Stimulated activated CD8-positive, alpha-beta memory T cell treated with anti-CD3 and anti-CD28 coated beads, Interleukin-15, amount 100 ng/mL, for 48 hours (primary cell): ENCODE data around the gene ELAVL1.

Experiments used
- DNase-seq, 2 donors: peaks; one replicate each; pipeline ENCODE4 v3.0.0-alpha.2; 2020; ENCODE audit warnings: low read depth in 2 of 2

Gene ELAVL1

DNA sequence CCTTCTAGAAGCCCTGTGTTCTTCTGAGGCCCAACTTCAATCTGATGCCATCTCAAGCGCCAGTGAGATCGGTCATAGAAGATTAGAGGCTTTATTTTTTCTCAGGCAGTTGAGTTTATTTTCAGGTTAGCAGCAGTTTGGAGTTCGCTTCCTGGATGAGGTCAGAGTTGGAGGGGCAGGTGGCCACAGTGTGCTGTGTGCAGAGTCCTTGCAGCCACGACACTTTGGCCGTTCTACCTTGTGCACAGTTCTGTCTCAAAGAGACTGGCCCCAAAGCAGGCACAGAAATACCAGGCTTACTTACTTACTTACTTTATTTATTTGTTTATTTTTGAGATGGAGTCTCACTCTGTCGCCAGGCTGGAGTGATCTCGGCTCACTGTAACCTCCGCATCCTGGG lies 15.9 kb upstream of the ELAVL1 start:
- DNase-seq = no peak

DNA sequence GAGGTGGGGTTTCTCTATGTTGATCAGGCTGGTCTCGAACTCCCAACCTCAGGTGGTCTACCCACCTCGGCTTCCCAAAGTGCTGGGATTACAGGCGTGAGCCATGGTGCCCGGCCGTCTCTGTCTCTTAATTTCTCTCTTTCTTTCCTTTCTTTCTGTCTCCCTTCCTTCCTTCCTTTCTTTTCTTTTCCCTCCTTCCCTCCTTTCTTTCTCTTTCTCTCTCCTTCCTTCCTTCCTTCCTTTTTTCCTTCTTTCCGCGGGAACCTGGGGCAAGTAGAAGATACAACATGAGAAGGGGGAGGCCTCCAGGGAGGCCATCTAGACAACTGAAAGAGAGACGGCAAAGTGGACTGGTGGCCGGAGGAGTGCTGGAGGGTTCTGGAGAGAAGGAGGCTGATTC lies 15.2 kb upstream of the ELAVL1 start:
- DNase-seq = no peak

DNA sequence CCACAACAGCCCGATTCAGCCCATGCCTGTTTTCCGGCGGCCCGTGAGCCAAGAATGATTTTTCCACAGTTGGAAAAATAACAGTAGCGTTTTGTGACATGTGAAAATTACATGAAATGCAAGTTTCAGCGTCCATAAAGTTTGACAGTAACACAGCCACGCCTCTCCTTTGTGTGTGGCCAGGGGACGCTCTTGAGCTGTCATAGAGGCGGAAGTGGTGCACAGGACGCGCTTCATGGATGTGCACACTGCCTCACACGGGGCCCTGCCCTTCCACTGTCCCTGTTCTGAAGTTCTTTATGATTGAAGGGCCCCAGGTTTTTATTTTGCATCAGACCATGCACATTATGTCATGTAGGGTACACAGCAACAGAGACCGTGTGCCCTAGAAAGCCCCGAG lies 12.4 kb upstream of the ELAVL1 start:
- DNase-seq = no peak

DNA sequence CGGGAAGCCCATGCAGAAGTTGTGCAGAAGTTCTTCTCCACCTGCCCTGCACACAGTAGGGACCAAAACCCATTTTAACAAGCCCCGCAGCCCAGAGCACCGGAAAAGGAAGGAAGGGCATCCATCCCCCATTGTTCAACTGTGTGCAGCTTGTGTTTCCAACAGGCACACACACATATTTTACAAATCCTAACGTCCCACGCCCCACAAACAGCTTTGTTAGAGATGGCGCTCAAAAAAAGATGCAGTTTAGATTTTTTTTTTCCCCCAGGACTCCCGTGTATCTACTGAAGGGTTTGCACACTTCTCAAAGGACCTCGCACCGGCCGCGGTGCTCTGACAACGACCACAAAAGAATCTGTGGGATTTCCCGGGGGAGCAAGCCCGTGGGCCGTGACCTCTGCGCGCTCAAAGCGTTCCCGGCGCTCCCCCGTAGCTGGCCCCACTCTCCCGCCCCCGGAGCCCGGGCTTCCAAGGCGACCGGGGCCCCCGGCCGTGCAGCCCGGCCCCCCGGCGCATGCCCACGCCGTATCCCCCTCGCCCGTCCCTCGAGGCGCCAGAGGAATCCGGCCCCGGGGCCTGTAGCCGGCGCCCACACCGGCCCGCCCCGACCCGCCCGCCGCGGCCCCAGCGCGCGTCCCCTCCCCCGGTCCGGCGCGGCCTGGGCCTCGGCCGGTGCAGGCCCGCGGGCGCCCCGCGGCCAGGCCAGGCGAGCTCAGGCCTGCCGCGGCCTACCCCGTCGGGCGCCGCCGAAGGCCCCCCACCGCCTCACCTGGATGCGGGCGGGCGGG lies 523 bp downstream of the ELAVL1 start:
- DNase-seq = peak in 1 of 2 donors; percentile 6

DNA sequence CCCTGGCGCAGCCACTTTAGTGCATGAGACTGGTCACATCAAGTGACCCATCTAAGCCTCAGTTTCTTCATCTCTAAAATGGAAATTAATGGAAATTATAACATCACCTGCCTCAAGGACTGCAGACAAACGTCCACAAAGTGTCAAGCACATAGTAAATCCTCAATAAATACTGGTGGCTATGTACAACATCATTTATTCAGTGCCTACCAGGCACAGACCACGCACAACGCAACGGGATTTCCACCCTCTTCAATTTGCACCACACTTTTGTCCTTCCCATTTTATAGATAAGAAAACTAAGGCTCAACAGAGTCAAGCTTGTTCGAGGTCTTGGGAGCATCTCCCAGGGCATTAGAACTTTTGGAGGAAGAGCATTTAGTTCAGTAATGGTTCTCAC lies 1.4 kb downstream of the ELAVL1 start:
- no peak for DNase-seq

DNA sequence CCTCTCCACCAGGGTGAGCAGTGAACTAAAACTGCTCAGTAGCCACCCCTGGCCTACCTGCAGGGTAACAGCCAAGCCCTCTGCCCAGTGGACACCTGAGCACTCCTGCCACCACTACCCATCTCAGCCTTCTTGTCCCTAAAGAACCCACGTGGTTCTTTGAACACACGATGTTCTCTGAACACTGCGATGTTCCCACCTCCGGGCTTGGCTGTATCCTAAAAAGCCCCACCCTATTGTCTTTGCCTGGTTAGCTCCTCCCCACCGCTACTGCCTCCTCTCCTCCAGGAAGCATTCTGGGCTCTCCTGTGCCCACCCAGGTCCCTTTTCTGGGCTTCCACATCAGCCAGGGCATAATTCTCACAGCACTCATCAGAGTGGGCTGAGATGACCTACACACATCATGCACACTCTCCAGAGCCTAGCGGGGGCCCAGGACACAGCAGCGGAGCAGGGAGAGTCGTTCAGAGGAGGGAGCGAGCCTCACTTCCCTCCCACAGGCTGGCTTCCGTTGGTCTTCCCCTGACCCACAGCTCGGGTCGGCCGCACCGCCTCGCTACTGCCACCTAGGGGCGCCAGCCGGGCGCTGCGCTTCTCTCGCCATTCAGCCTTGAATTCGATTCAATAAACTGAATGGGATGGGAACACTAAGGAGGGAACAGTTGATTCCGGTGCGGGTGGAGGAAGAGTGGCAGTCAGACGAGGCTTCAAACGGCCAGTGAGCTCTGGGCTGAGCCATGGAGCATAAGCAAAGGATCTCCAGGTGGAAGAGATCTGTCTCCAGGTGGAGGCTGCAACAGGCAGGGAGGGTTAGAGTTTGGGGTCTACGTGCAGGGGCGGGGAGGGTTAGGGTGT lies 3.2 kb downstream of the ELAVL1 start:
- peak; percentile 74 to 76 for DNase-seq

DNA sequence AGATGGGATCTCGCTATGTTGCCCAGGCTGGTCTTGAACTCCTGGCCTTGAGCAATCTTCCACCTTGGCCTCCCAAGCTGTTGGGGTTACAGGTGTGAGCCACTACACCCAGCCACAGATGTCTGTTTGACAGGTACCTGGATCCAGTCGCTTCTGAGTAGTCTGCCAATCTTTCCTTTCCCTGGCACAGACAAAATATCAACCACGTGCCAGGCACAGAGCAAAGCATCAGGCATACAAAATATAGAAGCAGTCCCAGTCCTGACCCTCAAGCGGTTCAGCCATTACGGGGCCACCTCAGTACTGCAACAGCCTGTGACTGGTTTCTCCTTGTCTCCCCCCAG lies 3.8 kb downstream of the ELAVL1 start:
- DNase-seq = no peak

DNA sequence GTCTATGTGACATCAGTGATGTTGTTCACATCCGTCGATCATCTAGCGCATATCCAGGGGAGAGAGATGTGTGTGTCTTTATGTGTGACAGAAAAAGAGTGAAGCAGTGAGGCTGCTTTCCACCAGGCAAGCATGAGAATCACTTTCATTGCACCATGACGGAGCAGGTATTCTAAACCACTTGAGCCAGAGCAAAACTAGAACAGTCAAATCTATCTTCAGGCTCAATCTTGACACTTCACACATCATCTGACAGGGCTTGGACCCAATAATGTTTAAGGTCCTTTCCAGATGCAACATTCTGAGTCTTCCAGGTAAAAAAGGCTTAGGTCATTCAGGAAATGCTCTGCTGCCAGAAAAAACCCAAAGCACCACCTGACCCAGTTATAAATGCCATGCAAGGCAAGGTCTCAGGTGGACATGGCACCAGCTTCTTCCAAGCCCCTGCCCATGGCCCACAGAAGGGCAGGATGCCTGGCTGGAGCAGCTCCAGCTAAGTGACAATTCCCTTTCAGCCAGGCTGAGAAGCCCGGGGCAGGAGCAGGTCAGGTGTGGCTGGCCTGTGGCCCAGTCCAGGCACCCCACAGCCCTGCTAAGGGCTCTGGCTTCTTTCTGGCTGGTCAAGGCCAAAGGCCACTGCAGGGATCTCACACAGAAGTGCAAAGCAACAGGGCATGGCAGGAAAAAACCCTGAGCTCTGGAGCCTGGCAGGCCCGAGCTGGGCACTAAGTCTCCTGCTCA lies 5.0 kb downstream of the ELAVL1 start:
- DNase-seq = no peak

DNA sequence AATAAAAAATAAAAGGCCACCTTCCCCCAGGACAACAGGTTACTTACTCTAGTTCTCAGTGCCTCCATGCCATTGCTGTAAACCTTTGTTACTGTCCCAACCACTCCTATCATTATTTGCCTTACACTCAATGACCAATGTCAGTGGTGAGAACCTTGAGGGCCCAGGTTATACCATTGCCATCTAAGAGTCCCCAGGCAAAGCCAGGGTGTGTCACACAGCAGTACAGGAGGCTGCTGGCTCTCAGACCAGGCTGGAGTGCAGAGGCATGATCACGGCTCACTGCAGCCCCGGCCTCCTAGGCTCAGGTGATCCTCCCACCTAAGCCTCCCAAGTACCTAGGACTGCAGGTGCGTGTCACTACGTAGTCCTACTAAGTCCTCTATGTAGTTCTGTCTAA lies 6.1 kb downstream of the ELAVL1 start:
- DNase-seq = no peak

DNA sequence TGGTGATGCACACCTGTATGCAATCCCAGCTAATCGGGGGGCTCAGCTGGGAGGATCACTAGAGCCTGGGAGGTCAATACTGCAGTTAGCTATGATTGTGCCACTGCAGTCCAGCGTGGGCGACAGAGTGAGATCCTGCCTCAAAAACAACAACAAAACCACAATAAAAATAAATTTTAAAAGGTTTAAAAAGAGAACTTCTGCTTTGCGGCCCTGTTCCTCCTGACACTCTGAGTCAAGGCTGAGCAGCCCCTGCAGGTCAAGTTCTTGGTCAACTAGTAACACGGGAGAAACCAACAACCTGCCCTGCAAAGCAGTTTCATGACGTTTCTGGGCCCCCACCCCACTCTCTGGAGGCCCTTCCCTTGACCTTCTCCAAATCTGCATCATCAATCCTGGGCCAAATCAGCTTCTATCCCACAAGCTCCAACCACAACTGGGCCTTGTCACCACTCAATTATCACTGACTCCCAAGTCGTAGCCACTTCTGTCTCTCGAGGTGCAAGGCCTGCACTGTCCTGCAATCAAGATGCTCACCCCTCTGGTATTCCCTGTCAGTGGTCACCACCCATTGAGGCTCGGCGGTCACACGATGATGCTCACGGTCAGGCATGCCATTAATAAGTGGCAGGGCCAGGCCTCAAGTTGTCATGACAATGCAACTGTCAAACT lies 7.5 kb downstream of the ELAVL1 start:
- DNase-seq = no peak

DNA sequence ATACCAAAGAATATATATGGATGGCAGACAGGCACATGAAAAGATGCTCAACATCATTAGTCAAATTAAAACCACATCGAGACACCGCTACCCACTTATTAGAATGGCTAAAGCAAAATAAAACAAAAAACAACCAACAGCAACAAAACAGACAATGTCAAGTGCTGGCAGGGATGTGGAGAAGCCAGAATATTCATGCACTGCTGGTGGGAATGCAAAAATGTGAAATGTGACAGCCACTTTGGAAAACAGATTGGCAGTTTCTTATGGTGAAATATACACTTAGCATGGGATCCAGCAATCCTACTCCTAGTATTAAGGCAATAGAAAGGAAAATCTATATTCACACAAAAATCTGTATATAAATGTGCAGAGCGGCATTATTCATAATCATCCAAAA lies 8.6 kb downstream of the ELAVL1 start:
- DNase-seq = no peak

DNA sequence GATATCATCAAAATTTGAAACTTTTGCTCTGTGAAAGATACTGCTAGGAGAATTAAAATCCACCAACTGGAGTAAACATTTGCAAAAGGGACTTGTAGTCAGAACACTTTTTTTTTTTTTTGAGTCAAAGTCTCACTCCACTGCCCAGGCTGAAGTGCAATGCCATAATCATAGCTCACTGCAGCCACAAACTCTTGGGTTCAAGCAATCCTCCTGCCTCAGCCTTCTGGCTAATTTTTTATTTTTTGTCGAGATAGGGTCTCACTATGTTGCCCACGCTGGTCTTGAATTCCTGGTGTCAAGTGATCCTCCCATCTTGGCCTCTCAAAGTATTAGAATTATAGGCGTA lies 9.7 kb downstream of the ELAVL1 start:
- DNase-seq = no peak

DNA sequence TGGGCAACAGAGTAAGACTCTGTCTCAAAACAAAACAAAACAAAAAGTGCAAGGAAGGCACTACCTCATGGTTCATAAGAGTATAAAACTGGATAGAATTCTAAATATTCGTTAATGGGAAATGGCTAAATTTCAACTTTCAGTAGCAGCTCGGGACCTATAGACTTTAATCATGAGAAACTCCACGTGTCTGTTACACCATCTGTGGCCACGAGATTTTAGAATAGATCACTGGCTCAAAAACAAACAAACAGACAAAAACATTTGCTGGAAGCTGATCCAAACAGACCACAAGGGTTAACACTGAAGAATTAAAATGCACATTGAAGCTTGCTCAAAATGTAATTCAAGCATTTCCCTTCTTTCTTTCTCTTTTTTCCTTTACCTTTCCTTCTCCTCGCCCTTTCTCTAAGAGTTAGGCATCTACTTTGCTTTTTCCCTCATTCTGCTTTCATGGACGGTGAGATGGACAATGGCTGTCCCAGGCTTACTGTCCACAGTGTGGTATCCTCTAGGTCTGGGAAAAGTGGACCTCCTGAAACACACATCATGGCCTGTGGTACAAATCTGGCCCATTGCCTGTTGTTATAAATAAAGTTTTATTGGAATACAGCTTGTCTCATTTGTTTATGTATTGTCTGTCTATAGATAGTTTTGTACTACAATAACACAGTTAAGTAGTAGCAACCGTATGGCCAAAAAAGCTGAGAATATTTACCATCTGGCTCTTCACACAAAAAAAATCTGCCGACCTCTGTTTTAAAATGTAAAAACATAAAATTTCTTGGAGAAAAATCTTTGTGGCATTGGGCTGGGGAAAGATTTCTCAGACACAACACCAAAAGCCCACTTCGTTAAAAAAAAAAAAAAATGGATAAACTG lies 10.3 kb downstream of the ELAVL1 start:
- DNase-seq = no peak

DNA sequence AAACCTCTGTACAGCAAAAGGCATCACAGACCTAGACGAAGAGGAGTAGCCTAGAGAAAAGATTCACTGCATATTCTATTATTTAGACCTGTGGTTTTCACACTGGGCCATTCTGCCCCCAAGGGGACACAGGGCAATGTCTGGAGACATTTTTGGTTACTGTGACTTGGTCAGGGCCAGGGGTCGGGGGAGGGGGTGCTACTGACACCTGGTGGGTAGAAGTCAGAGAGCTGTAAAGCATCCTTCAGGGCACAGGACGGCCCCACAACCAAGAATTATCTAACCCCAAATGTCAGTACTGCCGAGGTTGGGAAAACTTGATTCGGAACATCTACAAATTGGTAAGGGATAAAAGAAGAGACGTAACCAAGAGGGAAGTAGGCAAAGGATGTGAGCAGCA lies 11.3 kb downstream of the ELAVL1 start:
- DNase-seq = no peak

DNA sequence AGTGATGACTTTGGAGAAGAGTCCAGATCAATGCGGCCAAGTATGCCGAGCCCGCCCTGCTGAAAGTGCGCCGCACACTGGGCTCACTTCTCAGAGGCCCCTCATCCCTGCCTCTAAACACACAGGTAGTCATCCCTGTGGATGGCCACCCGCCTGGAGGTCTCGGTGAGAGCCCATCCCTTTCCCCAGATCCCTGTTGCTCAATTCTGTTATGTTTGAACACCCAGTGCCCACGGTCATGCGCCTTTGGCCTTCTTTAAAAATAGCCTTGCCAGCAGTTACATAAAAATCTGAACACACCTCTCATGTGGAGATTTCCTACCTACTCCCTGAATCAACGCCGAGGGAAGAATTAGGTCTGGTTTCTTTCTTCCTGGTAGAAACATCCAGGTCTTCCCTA lies 11.9 kb downstream of the ELAVL1 start:
- no peak for DNase-seq

DNA sequence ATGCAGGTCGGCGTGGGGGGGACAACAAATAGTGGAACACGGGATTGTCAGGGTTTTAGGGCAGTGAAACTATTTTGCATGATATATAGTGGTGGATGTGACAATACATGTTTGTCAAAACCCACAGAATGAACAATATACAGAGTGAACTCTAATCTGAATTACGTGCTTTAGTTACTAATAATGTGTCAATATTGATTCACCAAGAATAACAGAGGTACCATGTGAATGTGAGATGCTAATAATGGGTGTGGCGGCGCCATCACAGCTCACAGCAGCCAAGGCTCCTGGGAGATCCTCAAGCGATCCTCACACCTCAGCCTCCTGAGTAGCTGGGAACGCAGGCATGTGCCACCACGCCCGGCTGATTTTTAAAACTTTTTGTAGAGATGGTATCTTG lies 12.9 kb downstream of the ELAVL1 start:
- DNase-seq = no peak

DNA sequence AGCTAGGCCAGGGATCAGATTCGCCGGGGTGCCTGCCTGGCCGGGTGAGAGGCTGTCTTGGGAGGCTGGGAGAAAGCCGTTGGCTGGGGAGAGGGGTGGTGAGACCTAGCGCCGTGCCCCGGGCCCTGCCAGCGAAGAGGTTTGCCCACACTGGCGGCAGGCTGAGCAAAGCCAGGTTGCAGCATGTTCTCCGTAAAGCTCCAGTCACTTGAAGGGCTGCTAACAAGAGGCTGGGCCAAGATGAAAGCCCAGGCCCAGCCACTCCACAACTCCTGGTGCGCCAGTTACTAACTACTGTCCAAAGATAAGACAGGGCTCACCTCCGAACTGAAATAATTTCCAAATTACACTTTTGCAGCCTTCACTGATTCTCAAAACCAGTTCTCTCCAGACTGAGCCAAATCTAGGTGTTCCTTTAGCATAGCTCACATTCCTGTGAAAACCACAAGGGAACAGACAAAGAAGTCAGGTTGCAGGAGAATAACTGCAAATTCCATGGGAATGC lies 16.3 kb downstream of the ELAVL1 start:
- no peak for DNase-seq

DNA sequence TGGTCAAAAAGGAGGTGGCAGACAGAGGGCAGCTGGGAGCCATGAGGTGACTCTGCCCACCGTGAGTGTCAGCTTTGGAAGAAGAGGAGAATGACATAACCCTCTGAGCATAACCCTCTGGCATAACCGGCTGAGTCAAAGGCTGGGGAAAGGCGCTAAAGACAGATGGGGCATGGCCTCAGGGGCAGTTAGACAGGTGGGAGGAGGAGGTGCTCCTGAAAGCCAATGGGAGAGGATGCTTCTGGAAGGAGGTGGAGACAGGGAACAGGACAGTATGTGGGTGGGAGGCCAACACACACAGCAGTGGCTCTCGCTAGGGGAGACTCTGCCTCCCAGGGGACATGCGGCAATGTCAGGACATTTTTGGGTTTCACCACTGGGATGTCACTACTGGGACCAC lies 17.1 kb downstream of the ELAVL1 start:
- no peak for DNase-seq

DNA sequence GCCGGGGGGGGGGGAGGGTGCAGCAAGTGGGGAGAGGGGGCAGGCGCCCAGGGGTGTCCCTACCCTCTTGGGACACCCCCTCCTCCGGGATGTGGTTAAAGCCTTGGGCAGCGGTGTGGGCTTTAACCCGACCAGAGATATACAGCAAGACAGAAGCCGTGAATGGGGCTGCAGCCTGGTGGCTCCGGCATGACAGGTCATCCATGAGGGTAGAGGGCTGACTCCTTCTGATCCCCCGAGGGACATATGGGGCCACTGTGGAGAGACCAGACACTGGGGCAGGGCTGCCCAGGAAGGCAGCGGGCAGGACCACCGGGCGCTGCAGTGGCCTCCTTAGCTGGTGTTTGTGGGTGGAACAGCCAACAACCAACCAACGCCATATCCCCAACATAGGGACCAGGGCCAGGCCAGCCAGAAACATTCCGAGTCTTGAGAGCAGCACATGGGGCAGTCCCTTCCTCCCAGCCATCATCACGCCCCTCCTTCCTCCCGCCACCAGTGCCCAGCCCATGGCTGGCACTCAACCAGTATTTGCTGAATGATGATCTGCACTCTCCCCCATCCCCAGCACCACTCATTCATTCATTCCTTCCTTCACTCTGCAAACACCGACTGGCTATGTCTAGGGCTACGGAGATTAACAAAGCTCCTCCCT lies 18.2 kb downstream of the ELAVL1 start:
- DNase-seq = no peak

DNA sequence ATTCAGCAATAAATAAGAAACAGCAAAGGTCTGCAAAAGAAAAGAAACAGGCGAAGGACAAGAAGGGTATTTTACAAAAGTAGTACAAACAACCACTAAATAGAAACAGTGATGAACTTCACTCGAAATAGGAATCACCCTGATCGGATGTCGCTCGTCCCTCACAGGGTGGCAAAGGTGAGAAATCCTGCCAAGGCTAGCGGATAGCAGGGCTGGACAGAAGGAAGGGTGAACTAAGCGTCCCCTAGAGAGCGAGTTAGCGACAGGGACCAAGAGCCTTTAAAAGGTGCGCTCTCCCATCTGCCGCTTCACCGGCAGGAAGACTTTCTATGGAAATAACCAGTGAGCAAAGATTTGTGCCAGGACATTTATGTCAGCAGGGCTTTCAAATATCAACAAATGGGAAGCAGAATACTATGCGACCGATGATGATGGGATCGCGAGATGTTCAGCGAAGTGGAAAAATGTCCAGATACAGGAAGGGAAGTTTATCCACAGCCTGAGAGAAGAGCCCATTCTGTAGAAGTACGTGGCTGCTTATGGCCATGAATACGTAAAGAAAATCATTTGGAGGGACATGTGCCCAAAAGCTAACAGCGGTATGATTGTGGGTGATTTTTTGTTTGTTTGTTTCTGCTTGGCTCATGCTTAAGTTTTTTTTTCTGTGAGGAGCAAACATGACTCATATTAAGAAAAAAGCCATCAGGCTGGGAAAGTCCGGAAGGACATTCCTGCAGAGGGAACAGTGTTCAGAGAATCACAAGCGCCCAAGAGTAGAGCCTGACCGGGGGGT lies 18.9 kb downstream of the ELAVL1 start:
- DNase-seq = no peak
